ENCODE data around the gene GTPBP3. TPM values are rescaled to one million over a fixed set of nuclear protein-coding genes. Genes with fewer than 3 reads are reported as not detected.

GTPBP3 gene
- polyA plus RNA-seq, 3 donors: 1.0 to 22.0 (median 1.7) TPM

DNA sequence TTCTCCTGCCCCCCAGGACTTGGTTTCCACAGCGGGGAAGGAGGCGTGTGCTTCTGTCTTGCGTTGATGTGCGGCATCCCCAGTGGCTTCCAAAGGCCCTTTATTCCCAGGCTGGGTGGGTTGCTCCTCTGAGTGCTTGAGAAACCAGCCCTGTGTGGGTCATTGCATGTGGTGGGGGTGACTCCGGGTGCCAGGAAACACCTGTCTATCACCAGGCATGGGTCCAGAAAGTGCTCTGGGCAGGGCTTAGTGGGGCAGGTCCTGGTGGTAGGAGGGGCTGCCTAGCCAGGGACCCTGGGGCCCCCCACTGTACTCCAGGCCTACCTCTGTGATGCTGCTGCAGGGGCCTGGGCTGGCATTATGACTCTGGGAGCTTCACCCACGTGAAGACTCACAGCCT lies 18.4 kb upstream of the GTPBP3 start:
- peaks cover 32% of the 10 kb centered on the region for H4K20me1 ChIP-seq (ENCODE audit: insufficient read depth, low read length)
- intact Hi-C loops (cut with micrococcal nuclease): no loop called here

GRCh38 chr19:17319473-17320238 lies 17.7 kb upstream of the GTPBP3 start:
- 94% methylated on average over 25 of the region's 40 CpGs for WGBS (ENCODE audit: insufficient coverage)
- H3K4me3 ChIP-seq (replicated peaks in 1 of 3; ENCODE audit: low read depth in 2 of 3, low read length in 3 of 3): no peak overlapping the region
- peaks cover 0 to 2% of the 10 kb centered on the region in 2 donors for H3K27me3 ChIP-seq (ENCODE audit: control insufficient read depth in 2 of 2, insufficient read depth in 2 of 2, low read length in 2 of 2)
- no peak overlapping the region for H3K4me2 ChIP-seq (replicated peaks; ENCODE audit: extremely low read depth, low read length, poor library complexity, severe bottlenecking)
- intact Hi-C loops (cut with micrococcal nuclease): no loop called here
- peaks cover 4 to 16% (median 10%) of the 10 kb centered on the region in 3 donors for H3K27me3 Mint-ChIP-seq (ENCODE audit: low read depth in 3 of 3)
- H3K4me1 Mint-ChIP-seq: peaks cover 18% of the 10 kb centered on the region
- H3K9me3 ChIP-seq (replicated peaks in 1 of 2; ENCODE audit: control insufficient read depth in 1 of 2, insufficient read depth in 1 of 2, low read length in 2 of 2): no peaks in the 10 kb centered on the region
- peaks cover 40 to 76% of the 10 kb centered on the region in 2 donors for H3K36me3 Mint-ChIP-seq
- peaks cover 0 to 2% (median 0%) of the 10 kb centered on the region in 7 donors for H3K9me3 Mint-ChIP-seq
- peaks cover 12 to 18% of the 10 kb centered on the region in 2 donors for H3K4me1 ChIP-seq (ENCODE audit: control insufficient read depth in 1 of 2, insufficient read depth in 2 of 2, low read length in 2 of 2)
- no peak for TF ChIP-seq CTCF (IDR thresholded peaks at IDR 0.05)
- H3K27ac ChIP-seq (ENCODE audit: low read depth in 1 of 2, low read length in 2 of 2): no peak overlapping the region
- no peaks in the 10 kb centered on the region for H3K79me2 ChIP-seq (ENCODE audit: insufficient read depth, low read length)
- H3K27ac Mint-ChIP-seq: peak overlapping the region in 1 of 7 donors; percentile 25
- H4K20me1 ChIP-seq (ENCODE audit: insufficient read depth, low read length): peaks cover 30% of the 10 kb centered on the region
- H3K9ac ChIP-seq (ENCODE audit: insufficient read depth, low read length, poor library complexity, severe bottlenecking): no peak overlapping the region
- no peak overlapping the region for H2AFZ ChIP-seq (ENCODE audit: insufficient read depth, low read depth, low read length, poor library complexity, severe bottlenecking)
- peaks cover 47 to 50% of the 10 kb centered on the region in 2 donors for H3K36me3 ChIP-seq (replicated peaks in 1 of 2; ENCODE audit: control insufficient read depth in 1 of 2, insufficient read depth in 2 of 2, low read length in 2 of 2)
- DNase-seq: no peak
- H3K4me3 Mint-ChIP-seq: no peak overlapping the region

More for the DNA sequence above, 18.4 kb upstream of the GTPBP3 start:
- H3K27ac Mint-ChIP-seq: no peak overlapping the region
- H3K36me3 Mint-ChIP-seq: peaks cover 47 to 83% of the 10 kb centered on the region in 2 donors
- H3K79me2 ChIP-seq (ENCODE audit: insufficient read depth, low read length): peaks cover 4% of the 10 kb centered on the region
- no peak overlapping the region for H3K9ac ChIP-seq (ENCODE audit: insufficient read depth, low read length, poor library complexity, severe bottlenecking)
- H3K4me1 Mint-ChIP-seq: peaks cover 18% of the 10 kb centered on the region
- H3K4me3 ChIP-seq (replicated peaks in 1 of 3; ENCODE audit: low read depth in 2 of 3, low read length in 3 of 3): no peak overlapping the region
- no peak overlapping the region for H3K4me3 Mint-ChIP-seq
- DNase-seq: no peak
- no peak overlapping the region for H3K4me2 ChIP-seq (replicated peaks; ENCODE audit: extremely low read depth, low read length, poor library complexity, severe bottlenecking)
- H3K27me3 ChIP-seq (ENCODE audit: control insufficient read depth in 2 of 2, insufficient read depth in 2 of 2, low read length in 2 of 2): peaks cover 0 to 2% of the 10 kb centered on the region in 2 donors
- no peak overlapping the region for H3K27ac ChIP-seq (ENCODE audit: low read depth in 1 of 2, low read length in 2 of 2)
- H3K27me3 Mint-ChIP-seq (ENCODE audit: low read depth in 3 of 3): peaks cover 4 to 13% (median 10%) of the 10 kb centered on the region in 3 donors
- H3K9me3 Mint-ChIP-seq: peaks cover 0 to 2% (median 0%) of the 10 kb centered on the region in 7 donors
- H3K36me3 ChIP-seq (replicated peaks in 1 of 2; ENCODE audit: control insufficient read depth in 1 of 2, insufficient read depth in 2 of 2, low read length in 2 of 2): peaks cover 54 to 57% of the 10 kb centered on the region in 2 donors
- WGBS (ENCODE audit: insufficient coverage): 40% methylated on average over 2 of the region's 6 CpGs
- no peaks in the 10 kb centered on the region for H3K9me3 ChIP-seq (replicated peaks in 1 of 2; ENCODE audit: control insufficient read depth in 1 of 2, insufficient read depth in 1 of 2, low read length in 2 of 2)
- H2AFZ ChIP-seq (ENCODE audit: insufficient read depth, low read depth, low read length, poor library complexity, severe bottlenecking): no peak overlapping the region
- H3K4me1 ChIP-seq (ENCODE audit: control insufficient read depth in 1 of 2, insufficient read depth in 2 of 2, low read length in 2 of 2): peaks cover 7 to 12% of the 10 kb centered on the region in 2 donors
- TF ChIP-seq CTCF (IDR thresholded peaks at IDR 0.05): no peak

All from CD14-positive monocyte (primary cell).